ENCODE data around the gene DNAJC17.

DNA sequence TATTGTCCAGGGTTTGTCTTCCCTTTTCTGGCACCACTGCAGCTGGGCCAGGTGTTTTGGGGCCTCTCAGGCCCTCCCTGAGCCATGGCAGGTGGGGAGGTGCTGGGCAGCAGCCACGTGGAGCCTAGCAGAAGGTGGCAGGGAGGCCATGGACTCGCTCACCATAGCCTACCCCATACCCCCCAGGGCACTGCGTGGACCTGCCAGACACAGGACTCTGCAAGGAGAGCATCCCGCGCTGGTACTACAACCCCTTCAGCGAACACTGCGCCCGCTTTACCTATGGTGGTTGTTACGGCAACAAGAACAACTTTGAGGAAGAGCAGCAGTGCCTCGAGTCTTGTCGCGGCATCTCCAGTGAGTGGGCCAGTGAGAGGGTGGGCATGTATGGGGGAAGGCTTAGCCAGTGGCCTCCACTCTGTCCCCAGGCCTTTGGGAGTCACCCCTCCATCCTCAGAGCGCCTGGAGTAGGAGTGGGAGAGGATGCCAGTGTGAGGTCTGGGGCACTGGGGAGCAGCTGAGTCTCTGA is 48.5 kb upstream of the DNAJC17 start:
- TF ChIP-seq, protein P1, sequence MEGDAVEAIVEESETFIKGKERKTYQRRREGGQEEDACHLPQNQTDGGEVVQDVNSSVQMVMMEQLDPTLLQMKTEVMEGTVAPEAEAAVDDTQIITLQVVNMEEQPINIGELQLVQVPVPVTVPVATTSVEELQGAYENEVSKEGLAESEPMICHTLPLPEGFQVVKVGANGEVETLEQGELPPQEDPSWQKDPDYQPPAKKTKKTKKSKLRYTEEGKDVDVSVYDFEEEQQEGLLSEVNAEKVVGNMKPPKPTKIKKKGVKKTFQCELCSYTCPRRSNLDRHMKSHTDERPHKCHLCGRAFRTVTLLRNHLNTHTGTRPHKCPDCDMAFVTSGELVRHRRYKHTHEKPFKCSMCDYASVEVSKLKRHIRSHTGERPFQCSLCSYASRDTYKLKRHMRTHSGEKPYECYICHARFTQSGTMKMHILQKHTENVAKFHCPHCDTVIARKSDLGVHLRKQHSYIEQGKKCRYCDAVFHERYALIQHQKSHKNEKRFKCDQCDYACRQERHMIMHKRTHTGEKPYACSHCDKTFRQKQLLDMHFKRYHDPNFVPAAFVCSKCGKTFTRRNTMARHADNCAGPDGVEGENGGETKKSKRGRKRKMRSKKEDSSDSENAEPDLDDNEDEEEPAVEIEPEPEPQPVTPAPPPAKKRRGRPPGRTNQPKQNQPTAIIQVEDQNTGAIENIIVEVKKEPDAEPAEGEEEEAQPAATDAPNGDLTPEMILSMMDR (IDR thresholded peaks at IDR 0.05; ENCODE audit: insufficient read depth, low read length, poor library complexity, severe bottlenecking): no peak
- no peak for TF ChIP-seq EZH2phosphoT487 (conservative IDR thresholded peaks at IDR 0.05; ENCODE audit: low read length)
